KMS-11 (cell line): Measurements from ENCODE around the gene CNTNAP5.

ENCODE experiments used
- H2AFZ ChIP-seq: fragments of 200-600 bp; sonication (generic); 2 replicates; pipeline ENCODE4 v1.6.1; 2016; ENCODE audit warnings: antibody characterized with exemption, mixed run types, low read depth
- H3K27ac ChIP-seq: fragments of 200-600 bp; sonication (generic); 2 replicates; pipeline ENCODE4 v1.6.1; 2016; ENCODE audit warnings: mild to moderate bottlenecking, mixed run types
- H3K27me3 ChIP-seq: fragments of 200-600 bp; sonication (generic); 2 replicates; pipeline ENCODE4 v1.6.1; 2017; ENCODE audit warnings: mild to moderate bottlenecking, low read depth, mixed run types, moderate library complexity; ENCODE audit not compliant: insufficient read depth
- H3K36me3 ChIP-seq: fragments of 200-600 bp; sonication (generic); 2 replicates; pipeline ENCODE4 v1.6.1; 2017; ENCODE audit warnings: mild to moderate bottlenecking, mixed run types; ENCODE audit not compliant: insufficient read depth
- H3K4me1 ChIP-seq: fragments of 200-600 bp; sonication (generic); 2 replicates; pipeline ENCODE4 v1.6.1; 2016; ENCODE audit warnings: mild to moderate bottlenecking, low read depth, mixed run types; ENCODE audit not compliant: poor library complexity, severe bottlenecking
- H3K4me2 ChIP-seq: fragments of 200-600 bp; sonication (generic); 2 replicates; pipeline ENCODE4 v1.7.0; 2016; ENCODE audit warnings: mild to moderate bottlenecking, mixed run types
- H3K4me3 ChIP-seq: fragments of 200-600 bp; sonication (generic); IDR thresholded peaks from 2 replicates; pipeline ENCODE4 v1.6.1; 2017; ENCODE audit warnings: low read depth, low read length, mixed read lengths; ENCODE audit not compliant: insufficient read depth
- H3K79me2 ChIP-seq: fragments of 200-600 bp; sonication (generic); 2 replicates; pipeline ENCODE4 v1.6.1; 2016; ENCODE audit warnings: low read depth, mixed run types; ENCODE audit not compliant: insufficient read depth
- H3K9ac ChIP-seq: fragments of 200-600 bp; sonication (generic); 2 replicates; pipeline ENCODE4 v1.6.1; 2016; ENCODE audit warnings: mild to moderate bottlenecking, mixed run types
- H4K20me1 ChIP-seq: fragments of 200-600 bp; sonication (generic); 2 replicates; pipeline ENCODE4 v1.6.1; 2016; ENCODE audit warnings: mild to moderate bottlenecking, mixed run types; ENCODE audit not compliant: insufficient read depth
- CTCF ChIP-seq: fragments of 200-600 bp; sonication (generic); conservative IDR thresholded peaks from 2 replicates; pipeline ENCODE4 v1.6.1; 2017; ENCODE audit warnings: low read depth, mild to moderate bottlenecking, antibody characterized with exemption, low read length, moderate library complexity, mixed read lengths

The CNTNAP5 gene

GRCh38 chr2:124877141-124877577 lies 852.1 kb downstream of the CNTNAP5 start:
- no peaks in the 10 kb centered on the region for H3K36me3 ChIP-seq
- no peak overlapping the region for H2AFZ ChIP-seq
- no peak overlapping the region for H3K9ac ChIP-seq
- no peaks in the 10 kb centered on the region for H3K79me2 ChIP-seq
- no peaks in the 10 kb centered on the region for H3K27me3 ChIP-seq
- no peaks in the 10 kb centered on the region for H3K4me1 ChIP-seq
- no peak overlapping the region for H3K27ac ChIP-seq
- TF ChIP-seq CTCF, result no peak
- no peak overlapping the region for H3K4me2 ChIP-seq
- no peaks in the 10 kb centered on the region for H4K20me1 ChIP-seq
- no peak overlapping the region for H3K4me3 ChIP-seq

GRCh38 chr2:124879640-124880039 lies 854.6 kb downstream of the CNTNAP5 start:
- Histone ChIP-seq H3K79me2 (no peaks in the 10 kb centered on the region), H3K27ac (no peak overlapping the region), H3K4me1 (no peaks in the 10 kb centered on the region), H3K36me3 (no peaks in the 10 kb centered on the region), H3K4me2 (no peak overlapping the region), H3K9ac (no peak overlapping the region), H3K4me3 (no peak overlapping the region), H4K20me1 (no peaks in the 10 kb centered on the region), H3K27me3 (no peaks in the 10 kb centered on the region), H2AFZ (no peak overlapping the region)
- TF ChIP-seq CTCF, result no peak

GRCh38 chr2:124880995-124881394 lies 855.9 kb downstream of the CNTNAP5 start:
- no peak for TF ChIP-seq CTCF
- no peak overlapping the region for H3K4me2 ChIP-seq
- no peaks in the 10 kb centered on the region for H4K20me1 ChIP-seq
- H3K27me3 ChIP-seq, result no peaks in the 10 kb centered on the region
- no peaks in the 10 kb centered on the region for H3K4me1 ChIP-seq
- H3K27ac ChIP-seq, result no peak overlapping the region
- H3K9ac ChIP-seq, result no peak overlapping the region
- H3K79me2 ChIP-seq, result no peaks in the 10 kb centered on the region
- H3K4me3 ChIP-seq, result no peak overlapping the region
- H2AFZ ChIP-seq, result no peak overlapping the region
- H3K36me3 ChIP-seq, result no peaks in the 10 kb centered on the region

GRCh38 chr2:124882423-124882822 lies 857.3 kb downstream of the CNTNAP5 start:
- Histone ChIP-seq H3K4me3 (no peak overlapping the region), H3K27ac (no peak overlapping the region), H3K36me3 (no peaks in the 10 kb centered on the region), H3K4me1 (no peaks in the 10 kb centered on the region), H3K9ac (no peak overlapping the region), H3K27me3 (no peaks in the 10 kb centered on the region), H3K4me2 (no peak overlapping the region), H2AFZ (no peak overlapping the region), H3K79me2 (no peaks in the 10 kb centered on the region), H4K20me1 (no peaks in the 10 kb centered on the region)
- no peak for TF ChIP-seq CTCF

- no peaks in the 10 kb centered on the region for H3K27me3 ChIP-seq
- H3K4me3 ChIP-seq, result no peak overlapping the region
- H3K36me3 ChIP-seq, result no peaks in the 10 kb centered on the region
- no peaks in the 10 kb centered on the region for H4K20me1 ChIP-seq
- H3K4me2 ChIP-seq, result no peak overlapping the region
- no peak for TF ChIP-seq CTCF
- H3K79me2 ChIP-seq, result no peaks in the 10 kb centered on the region
- no peak overlapping the region for H3K9ac ChIP-seq
- no peak overlapping the region for H3K27ac ChIP-seq
- no peaks in the 10 kb centered on the region for H3K4me1 ChIP-seq
- no peak overlapping the region for H2AFZ ChIP-seq
Measured at GRCh38 chr2:124883595-124883994, 858.5 kb downstream of the CNTNAP5 start.
